NCI-H226 (cell line): Measurements from ENCODE around the gene AUTS2.
"Not testable (repeated sequence)": the region's sequence is repeated elsewhere in the genome, so short reads cannot be mapped to it uniquely, and the experiment has no call there.

ENCODE experiments used
- DNase-seq: peaks from one replicate; pipeline ENCODE4 v3.0.0-alpha.2; 2015

The AUTS2 gene

GRCh38 chr7:70343519-70343918 lies 745.2 kb downstream of the AUTS2 start:
- no peak for DNase-seq

- no peak for DNase-seq
Observed at GRCh38 chr7:70344726-70345125, 746.5 kb downstream of the AUTS2 start.

- DNase-seq: no peak
Observed at GRCh38 chr7:70346844-70347462, 748.7 kb downstream of the AUTS2 start.

- no peak for DNase-seq
Observed at GRCh38 chr7:70347463-70348254, 749.4 kb downstream of the AUTS2 start.

GRCh38 chr7:70349031-70349430 lies 750.8 kb downstream of the AUTS2 start:
- no peak for DNase-seq

GRCh38 chr7:70349819-70350218 lies 751.5 kb downstream of the AUTS2 start:
- no peak for DNase-seq

GRCh38 chr7:70352088-70352487 lies 753.8 kb downstream of the AUTS2 start:
- DNase-seq: no peak

- no peak for DNase-seq
Observed at GRCh38 chr7:70352906-70353305, 754.6 kb downstream of the AUTS2 start.

GRCh38 chr7:70353330-70353945 lies 755.2 kb downstream of the AUTS2 start:
- no peak for DNase-seq

GRCh38 chr7:70353946-70354335 lies 755.7 kb downstream of the AUTS2 start:
- DNase-seq: no peak

- no peak for DNase-seq
Observed at GRCh38 chr7:70354409-70355169, 756.3 kb downstream of the AUTS2 start.

- no peak for DNase-seq
Observed at GRCh38 chr7:70355198-70356020, 757.1 kb downstream of the AUTS2 start.

GRCh38 chr7:70356085-70356786 lies 758.0 kb downstream of the AUTS2 start:
- DNase-seq: no peak

GRCh38 chr7:70356787-70357328 lies 758.6 kb downstream of the AUTS2 start:
- no peak for DNase-seq

- no peak for DNase-seq
Observed at GRCh38 chr7:70360557-70360956, 762.3 kb downstream of the AUTS2 start.

- no peak for DNase-seq
Observed at GRCh38 chr7:70361821-70362220, 763.5 kb downstream of the AUTS2 start.

- DNase-seq: not testable (repeated sequence)
Observed at GRCh38 chr7:70364393-70364792, 766.1 kb downstream of the AUTS2 start.

GRCh38 chr7:70371652-70372051 lies 773.4 kb downstream of the AUTS2 start:
- DNase-seq: no peak

- no peak for DNase-seq
Observed at GRCh38 chr7:70372768-70373515, 774.7 kb downstream of the AUTS2 start.

- no peak for DNase-seq
Observed at GRCh38 chr7:70374772-70375533, 776.7 kb downstream of the AUTS2 start.
